RWPE1 (cell line): ENCODE data around the gene VENTX.
"Not testable (repeated sequence)": the region's sequence is repeated elsewhere in the genome, so short reads cannot be mapped to it uniquely, and the experiment has no call there.

Experiments
- CTCF ChIA-PET: fragments of 350-600 bp; sonication (Branson Sonifier 250); formaldehyde crosslinking; extraction: SDS; loops from one replicate; lab custom pipeline; 2021; lab: Yijun Ruan, JAX
- POLR2A ChIA-PET: fragments of 400-600 bp; formaldehyde crosslinking; extraction: SDS; loops from one replicate; lab custom pipeline; 2020; ENCODE audit warnings: antibody characterized with exemption; ENCODE audit not compliant: low non-redundant PET; lab: Yijun Ruan, JAX
- DNase-seq: peaks from one replicate; pipeline ENCODE4 v3.0.0; 2012; ENCODE audit warnings: low spot score
- H3K27ac ChIP-seq: fragments of 450-650 bp; 2 replicates; pipeline ENCODE4 v1.5.1; 2017
- TF ChIP-seq, protein P1 (sequence below): fragments of 450-650 bp; conservative IDR thresholded peaks from 2 replicates; pipeline ENCODE4 v1.5.1; 2017; ENCODE audit warnings: low read depth, mild to moderate bottlenecking

Gene VENTX

DNA sequence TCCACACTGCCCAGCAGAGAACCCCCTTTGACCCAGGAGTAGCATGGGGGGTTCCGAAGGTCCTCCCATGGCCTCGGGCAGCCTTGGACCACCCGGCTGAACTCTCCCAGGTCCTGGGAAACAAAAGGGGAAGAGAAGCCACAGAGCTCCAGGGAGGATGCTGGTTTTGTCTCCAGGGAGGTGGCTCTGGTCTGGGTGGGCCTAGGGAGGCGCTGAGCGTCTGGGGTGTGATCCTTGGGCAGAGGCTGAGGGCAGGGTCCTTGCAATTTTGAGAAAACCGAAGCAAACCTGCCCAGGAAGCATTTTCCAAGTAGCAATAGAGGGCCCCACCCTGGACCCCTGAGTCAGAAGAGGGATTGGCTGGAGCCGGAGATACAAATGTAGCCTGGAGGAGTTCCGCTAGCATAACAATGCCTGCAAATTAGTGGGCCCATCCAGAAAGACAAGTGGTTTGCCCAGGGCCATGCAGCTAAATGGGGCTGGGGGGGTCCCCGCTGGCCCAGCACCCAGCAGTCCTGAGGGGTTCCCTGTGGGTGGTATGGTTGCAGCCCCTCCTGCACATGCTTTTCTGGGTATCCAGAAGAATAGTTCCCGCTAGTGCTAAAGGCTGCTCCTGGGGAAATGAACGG, 5.6 kb upstream of the VENTX start:
- TF ChIP-seq, protein P1, sequence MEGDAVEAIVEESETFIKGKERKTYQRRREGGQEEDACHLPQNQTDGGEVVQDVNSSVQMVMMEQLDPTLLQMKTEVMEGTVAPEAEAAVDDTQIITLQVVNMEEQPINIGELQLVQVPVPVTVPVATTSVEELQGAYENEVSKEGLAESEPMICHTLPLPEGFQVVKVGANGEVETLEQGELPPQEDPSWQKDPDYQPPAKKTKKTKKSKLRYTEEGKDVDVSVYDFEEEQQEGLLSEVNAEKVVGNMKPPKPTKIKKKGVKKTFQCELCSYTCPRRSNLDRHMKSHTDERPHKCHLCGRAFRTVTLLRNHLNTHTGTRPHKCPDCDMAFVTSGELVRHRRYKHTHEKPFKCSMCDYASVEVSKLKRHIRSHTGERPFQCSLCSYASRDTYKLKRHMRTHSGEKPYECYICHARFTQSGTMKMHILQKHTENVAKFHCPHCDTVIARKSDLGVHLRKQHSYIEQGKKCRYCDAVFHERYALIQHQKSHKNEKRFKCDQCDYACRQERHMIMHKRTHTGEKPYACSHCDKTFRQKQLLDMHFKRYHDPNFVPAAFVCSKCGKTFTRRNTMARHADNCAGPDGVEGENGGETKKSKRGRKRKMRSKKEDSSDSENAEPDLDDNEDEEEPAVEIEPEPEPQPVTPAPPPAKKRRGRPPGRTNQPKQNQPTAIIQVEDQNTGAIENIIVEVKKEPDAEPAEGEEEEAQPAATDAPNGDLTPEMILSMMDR, result no peak
- ChIA-PET CTCF (no interaction called here), POLR2A (no interaction called here)

DNA sequence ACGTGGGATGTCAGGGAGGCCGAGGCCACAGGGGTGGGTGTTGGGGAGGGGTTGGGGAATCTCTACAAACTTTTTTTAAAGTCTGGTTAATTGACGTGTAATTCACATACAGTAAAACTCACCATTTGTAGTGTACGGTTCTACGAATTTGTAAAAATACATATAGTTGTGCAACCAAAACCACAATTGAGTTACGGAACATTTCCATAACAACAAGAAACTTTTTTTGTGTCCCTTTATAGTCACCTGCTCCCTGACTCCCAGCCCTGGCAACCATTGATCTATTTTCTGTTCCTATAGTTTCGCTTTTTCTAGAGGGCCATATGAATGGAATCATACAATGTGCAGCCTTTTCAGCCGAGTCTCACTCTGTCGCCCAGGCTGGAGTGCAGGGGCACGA, 2.9 kb upstream of the VENTX start:
- DNase-seq, H3K27ac ChIP-seq, CTCF ChIA-PET: not testable (repeated sequence)
- POLR2A ChIA-PET, result interaction anchor here (0.6 kb wide), 1 partner anchor 59 kb away, joined by 3 read pairs; no protein-coding TSS in a partner anchor

More for the DNA sequence above, 5.6 kb upstream of the VENTX start:
- H3K27ac ChIP-seq, result no peak overlapping the region
- DNase-seq, result no peak

DNA sequence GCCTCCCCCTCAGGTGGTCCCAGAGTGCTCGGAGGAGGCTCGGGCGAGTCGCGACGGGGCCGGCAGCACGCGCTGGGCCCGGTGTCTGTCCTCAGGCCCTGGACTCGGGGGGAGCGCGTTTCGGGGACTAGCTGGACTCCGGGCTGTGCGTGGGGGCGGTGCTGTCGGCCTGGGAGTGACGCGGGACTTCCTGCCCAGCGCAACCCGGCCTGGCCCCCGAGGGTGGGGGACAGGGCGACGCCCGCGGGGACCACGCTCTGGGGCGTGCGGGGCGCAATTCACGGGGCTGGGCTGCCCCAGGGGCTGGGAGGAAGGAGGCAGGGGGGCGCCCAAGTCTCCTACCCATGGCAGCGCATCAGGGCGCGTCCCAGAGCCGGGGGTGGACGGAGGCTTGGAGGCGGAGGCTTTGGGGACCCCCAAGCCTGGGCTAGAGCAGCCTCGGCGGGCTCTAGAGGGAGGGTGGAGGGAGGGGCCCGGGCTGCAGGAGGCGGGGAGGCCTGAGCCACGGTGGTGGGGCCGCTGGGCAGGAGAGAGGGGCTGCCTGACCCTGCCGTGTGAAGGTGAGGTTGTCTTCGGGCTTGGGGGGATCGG, 2.3 kb upstream of the VENTX start:
- no peak for DNase-seq
- no peak overlapping the region for H3K27ac ChIP-seq
- POLR2A ChIA-PET, result no interaction called here
- TF ChIP-seq, protein P1, result no peak
- CTCF ChIA-PET, result interaction anchor here (0.5 kb wide), 1 partner anchor 12 kb away, joined by 5 read pairs; no protein-coding TSS in a partner anchor

DNA sequence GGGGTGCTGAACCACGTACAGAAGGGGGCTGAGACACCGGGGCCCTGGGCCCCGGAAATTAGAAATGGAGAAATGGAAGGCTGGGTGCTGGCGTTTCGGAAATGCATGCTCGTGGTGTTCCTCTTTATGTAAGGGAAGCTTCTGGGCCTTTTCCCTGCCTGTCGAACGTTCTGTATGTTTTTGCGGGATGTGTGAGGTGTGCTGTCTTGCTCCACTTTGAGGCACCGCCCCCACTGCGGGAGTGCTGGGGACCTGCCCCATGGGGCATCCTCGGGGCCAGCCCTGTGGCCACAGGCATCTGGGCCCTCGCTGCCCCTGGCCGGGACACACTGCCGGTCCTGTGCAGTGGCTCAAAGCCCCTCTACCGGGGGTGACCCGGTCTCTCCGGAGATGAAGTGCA, 1.7 kb upstream of the VENTX start:
- TF ChIP-seq, protein P1, result no peak
- no peak for DNase-seq
- POLR2A ChIA-PET, result no interaction called here
- CTCF ChIA-PET, result interaction anchor here (0.5 kb wide), 1 partner anchor 11 kb away, joined by 5 read pairs; no protein-coding TSS in a partner anchor
- no peak overlapping the region for H3K27ac ChIP-seq

DNA sequence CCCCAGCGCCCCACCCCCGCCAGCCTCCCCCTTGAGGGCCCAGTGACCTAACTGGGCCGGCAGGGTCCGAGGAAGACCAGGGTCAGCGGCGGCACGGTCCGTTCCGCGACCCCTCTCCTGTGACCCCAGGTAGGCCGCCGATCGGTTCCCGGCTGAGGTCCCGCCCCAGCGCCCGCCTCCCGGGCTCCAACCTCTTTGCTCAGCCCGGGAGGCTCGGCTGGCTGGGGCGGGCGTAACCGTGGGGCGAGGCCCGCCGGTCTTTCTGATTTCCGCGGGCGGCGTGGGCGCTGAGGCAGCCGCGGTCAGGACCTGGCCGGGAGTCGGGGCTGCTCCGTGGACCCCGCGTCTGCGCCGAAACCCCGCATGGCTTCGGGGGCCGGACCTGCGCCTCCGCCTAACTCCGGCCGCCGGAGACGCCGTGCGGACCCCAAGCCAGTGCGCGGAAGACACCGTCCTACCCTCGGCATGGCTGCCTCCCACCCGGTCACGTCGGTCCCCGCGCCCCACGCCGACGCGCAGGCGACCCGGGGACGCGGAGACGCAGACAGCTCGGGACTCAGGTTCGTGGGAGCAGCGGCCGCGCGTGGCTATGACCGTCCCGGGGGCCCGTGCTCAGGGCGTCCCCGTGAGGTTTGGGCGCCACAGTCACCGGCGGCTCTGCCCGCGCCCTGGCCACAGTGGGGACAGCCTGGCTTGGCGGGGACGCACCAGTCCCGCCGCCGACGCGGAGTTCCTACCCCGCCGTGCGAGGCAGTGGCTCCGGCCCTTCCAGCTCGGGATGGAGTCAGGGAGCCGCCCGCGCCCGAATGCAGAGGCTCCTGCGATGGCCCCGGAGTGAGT, 1.0 kb upstream of the VENTX start:
- TF ChIP-seq, protein P1, result no peak
- no peak overlapping the region for H3K27ac ChIP-seq
- ChIA-PET CTCF (interaction anchor here (0.6 kb wide), 1 partner anchor 183 kb away, joined by 3 read pairs; no protein-coding TSS in a partner anchor), POLR2A (no interaction called here)
- DNase-seq, result no peak

DNA sequence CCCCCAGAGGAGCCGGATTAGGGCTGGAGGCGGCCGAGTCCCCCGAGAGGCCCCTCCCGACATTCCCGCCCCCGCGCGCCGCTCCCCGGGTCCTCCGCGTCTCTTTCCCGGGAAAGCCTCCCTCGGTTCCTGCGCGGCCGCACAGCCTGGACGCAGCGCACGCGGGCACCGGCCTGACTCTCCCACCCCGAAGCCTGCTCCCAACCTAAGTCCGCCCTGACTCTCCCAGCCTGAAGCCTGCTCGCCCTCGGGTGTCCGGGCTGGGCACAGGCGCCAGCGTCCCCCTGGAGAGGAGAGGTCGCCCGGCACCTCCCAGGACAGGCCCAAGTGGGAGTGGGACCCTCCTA, 441 bp upstream of the VENTX start:
- H3K27ac ChIP-seq, result no peak overlapping the region
- ChIA-PET CTCF (interaction anchor here (0.6 kb wide), 1 partner anchor 183 kb away, joined by 3 read pairs; no protein-coding TSS in a partner anchor), POLR2A (no interaction called here)
- DNase-seq, result no peak
- TF ChIP-seq, protein P1, result no peak
